ENCODE measurements around the gene TPM1. TPM values are rescaled to one million over a fixed set of nuclear protein-coding genes. Genes with fewer than 3 reads are reported as not detected.

TPM1 gene
- total and polyA plus RNA-seq, 2 donors (not counting 1 experiment from before 2014, with no cell fraction given): 224 to 1,732 TPM

GRCh38 chr15:63022181-63022580 lies 20.4 kb upstream of the TPM1 start:
- Histone ChIP-seq H3K9me3 (ENCODE audit: control insufficient read depth, insufficient read depth, low read depth, low read length) (no peaks in the 10 kb centered on the region), H3K4me2 (ENCODE audit: extremely low read depth, insufficient read depth, low read length) (no peak overlapping the region), H3K79me2 (ENCODE audit: control insufficient read depth, insufficient read depth, low read length) (no peaks in the 10 kb centered on the region), H3K4me1 (ENCODE audit: control insufficient read depth, extremely low read depth, insufficient read depth, low read length) (peaks cover 17% of the 10 kb centered on the region), H3K9ac (ENCODE audit: insufficient read depth, low read length) (no peak overlapping the region), H3K36me3 (ENCODE audit: control insufficient read depth, insufficient read depth, low read length) (no peaks in the 10 kb centered on the region), H2AFZ (ENCODE audit: low read length) (no peak overlapping the region), H3K27ac (ENCODE audit: insufficient read depth, low read length) (no peak overlapping the region), H3K4me3 (replicated peaks in 1 of 4; ENCODE audit: control extremely low read depth in 1 of 4, insufficient read depth in 1 of 4, low read depth in 3 of 4, low read length in 4 of 4) (no peak overlapping the region), H4K20me1 (ENCODE audit: control insufficient read depth, extremely low read depth, insufficient read depth, low read length) (no peaks in the 10 kb centered on the region), H3K27me3 (ENCODE audit: control insufficient read depth, insufficient read depth, low read length) (no peaks in the 10 kb centered on the region)
- no peak for TF ChIP-seq EZH2 (IDR thresholded peaks at IDR 0.05; ENCODE audit: low read length, missing control alignments)
- TF ChIP-seq CTCF (conservative IDR thresholded peaks at IDR 0.05 in 1 of 2, IDR thresholded peaks at IDR 0.05 in 1 of 2; ENCODE audit: low read depth in 1 of 2, low read length in 2 of 2): no peak
- DNase-seq (ENCODE audit: low read depth in 2 of 2): no peak

DNA sequence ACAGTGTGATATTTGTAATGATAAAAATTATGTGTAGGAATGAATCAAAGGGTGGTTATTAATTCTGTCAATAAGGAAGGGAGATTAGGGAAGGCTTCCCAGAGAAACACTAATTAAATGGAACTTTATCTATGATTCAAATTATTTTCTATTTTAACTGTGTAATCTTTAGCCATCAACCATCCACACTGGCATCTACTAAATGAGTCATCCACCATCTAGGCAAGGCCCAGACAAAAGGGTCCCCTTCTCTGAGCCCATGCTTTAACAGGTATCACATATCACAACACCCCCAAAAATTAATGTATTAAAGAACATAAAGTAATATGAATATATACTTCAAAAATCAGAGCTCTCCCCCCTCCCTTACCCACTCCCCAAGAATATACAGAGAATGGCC lies 19.9 kb upstream of the TPM1 start:
- no peaks in the 10 kb centered on the region for H3K27me3 ChIP-seq (ENCODE audit: control insufficient read depth, insufficient read depth, low read length)
- no peak for TF ChIP-seq CTCF (conservative IDR thresholded peaks at IDR 0.05 in 1 of 2, IDR thresholded peaks at IDR 0.05 in 1 of 2; ENCODE audit: low read depth in 1 of 2, low read length in 2 of 2)
- no peak for TF ChIP-seq EZH2 (IDR thresholded peaks at IDR 0.05; ENCODE audit: low read length, missing control alignments)
- no peak overlapping the region for H2AFZ ChIP-seq (ENCODE audit: low read length)
- H3K79me2 ChIP-seq (ENCODE audit: control insufficient read depth, insufficient read depth, low read length): no peaks in the 10 kb centered on the region
- no peak overlapping the region for H3K9ac ChIP-seq (ENCODE audit: insufficient read depth, low read length)
- H3K36me3 ChIP-seq (ENCODE audit: control insufficient read depth, insufficient read depth, low read length): no peaks in the 10 kb centered on the region
- H3K4me3 ChIP-seq (replicated peaks in 1 of 4; ENCODE audit: control extremely low read depth in 1 of 4, insufficient read depth in 1 of 4, low read depth in 3 of 4, low read length in 4 of 4): no peak overlapping the region
- H3K9me3 ChIP-seq (ENCODE audit: control insufficient read depth, insufficient read depth, low read depth, low read length): no peaks in the 10 kb centered on the region
- H3K27ac ChIP-seq (ENCODE audit: insufficient read depth, low read length): no peak overlapping the region
- H4K20me1 ChIP-seq (ENCODE audit: control insufficient read depth, extremely low read depth, insufficient read depth, low read length): no peaks in the 10 kb centered on the region
- H3K4me1 ChIP-seq (ENCODE audit: control insufficient read depth, extremely low read depth, insufficient read depth, low read length): peaks cover 17% of the 10 kb centered on the region
- H3K4me2 ChIP-seq (ENCODE audit: extremely low read depth, insufficient read depth, low read length): no peak overlapping the region
- DNase-seq (ENCODE audit: low read depth in 2 of 2): no peak

DNA sequence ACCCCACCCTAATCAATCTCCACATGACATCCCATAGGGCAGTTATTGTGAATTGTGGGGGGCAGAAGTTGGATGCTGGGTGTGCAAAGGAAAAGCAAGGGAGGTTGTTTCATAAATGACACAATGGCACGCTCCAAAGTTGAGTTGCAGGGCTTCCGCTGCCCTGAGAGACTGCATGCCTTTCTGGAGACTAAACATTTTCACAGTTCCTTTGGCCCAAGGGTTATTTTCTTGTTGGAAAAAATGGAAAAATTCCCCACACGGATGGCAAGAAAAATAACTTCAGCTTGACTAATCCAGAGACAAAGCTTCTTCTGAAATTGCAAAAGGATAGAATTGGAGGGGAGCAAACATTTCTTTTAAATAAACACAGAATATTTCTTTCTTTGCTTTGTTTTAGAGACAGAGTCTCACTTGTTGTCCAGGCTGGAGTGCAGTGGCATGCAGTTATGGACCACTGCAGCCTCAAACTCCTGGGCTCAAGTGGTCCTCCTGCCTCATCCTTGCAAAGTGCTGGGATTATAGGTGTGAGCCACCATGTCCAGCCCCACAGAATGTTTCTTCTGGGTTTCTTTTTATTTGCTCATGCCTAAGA lies 19.1 kb upstream of the TPM1 start:
- Histone ChIP-seq H3K36me3 (ENCODE audit: control insufficient read depth, insufficient read depth, low read length) (no peaks in the 10 kb centered on the region), H3K4me1 (ENCODE audit: control insufficient read depth, extremely low read depth, insufficient read depth, low read length) (peaks cover 17% of the 10 kb centered on the region), H4K20me1 (ENCODE audit: control insufficient read depth, extremely low read depth, insufficient read depth, low read length) (no peaks in the 10 kb centered on the region), H3K9ac (ENCODE audit: insufficient read depth, low read length) (no peak overlapping the region), H3K27ac (ENCODE audit: insufficient read depth, low read length) (peak overlapping the region; percentile 36), H2AFZ (ENCODE audit: low read length) (no peak overlapping the region), H3K79me2 (ENCODE audit: control insufficient read depth, insufficient read depth, low read length) (no peaks in the 10 kb centered on the region), H3K4me2 (ENCODE audit: extremely low read depth, insufficient read depth, low read length) (peak overlapping the region; percentile 71), H3K9me3 (ENCODE audit: control insufficient read depth, insufficient read depth, low read depth, low read length) (no peaks in the 10 kb centered on the region), H3K27me3 (ENCODE audit: control insufficient read depth, insufficient read depth, low read length) (no peaks in the 10 kb centered on the region), H3K4me3 (replicated peaks in 1 of 4; ENCODE audit: control extremely low read depth in 1 of 4, insufficient read depth in 1 of 4, low read depth in 3 of 4, low read length in 4 of 4) (no peak overlapping the region)
- TF ChIP-seq EZH2 (IDR thresholded peaks at IDR 0.05; ENCODE audit: low read length, missing control alignments) (no peak), CTCF (conservative IDR thresholded peaks at IDR 0.05 in 1 of 2, IDR thresholded peaks at IDR 0.05 in 1 of 2; ENCODE audit: low read depth in 1 of 2, low read length in 2 of 2) (no peak)
- DNase-seq (ENCODE audit: low read depth in 2 of 2): peak; percentile 72 to 92
